HepG2 (cell line): ENCODE data around the gene TRAPPC3. TPM values are rescaled to one million over a fixed set of nuclear protein-coding genes. Genes with fewer than 3 reads are reported as not detected.

Source experiments
- ATAC-seq: fragments of 200-7000 bp; cut with Tn5 transposase; 3 replicates; pipeline ENCODE4 v1.9.1; 2020; ENCODE audit warnings: mild to moderate bottlenecking, moderate library complexity
- BruUV-seq: library from RNA; stranded (reverse); fragments of 400-500 nt; replicated peaks from 2 replicates; lab custom pipeline; 2021; lab: Mats Ljungman, UMichigan
- CTCF ChIA-PET: fragments of 300-600 bp; formaldehyde crosslinking; extraction: SDS; loops from one replicate; lab custom pipeline; 2021; ENCODE audit warnings: low total read pairs, inconsistent platforms, low intra/inter-chr PET ratio; lab: Yijun Ruan, JAX
- POLR2A ChIA-PET: fragments of 350-600 bp; sonication (Branson Sonifier 250); formaldehyde crosslinking; loops from one replicate; lab custom pipeline; 2020; ENCODE audit warnings: antibody characterized with exemption, inconsistent platforms; lab: Yijun Ruan, JAX
- DNase-seq: peaks from one replicate; pipeline ENCODE4 v3.0.0-alpha.2; 2015; ENCODE audit warnings: low spot score
- FAIRE-seq: peaks from 3 replicates; lab custom pipeline; 2011; peaks lifted over from hg19 to GRCh38; lab: Jason Lieb, UNC
- H2AFZ ChIP-seq: one replicate; pipeline ENCODE4 v1.6.1; 2011; ENCODE audit warnings: low read length, inconsistent platforms
- H3K27ac ChIP-seq: fragments of 300-600 bp; 3 replicates; pipeline ENCODE4 v1.8.0; 2011; ENCODE audit warnings: mixed run types, mild to moderate bottlenecking, mixed read lengths, low read length, inconsistent platforms; ENCODE audit not compliant: insufficient read depth; ENCODE audit errors: extremely low read length
- H3K27me3 ChIP-seq, 2 experiments: fragments of 200-600 bp in 1 of 2; 2 replicates in 1 of 2; 3 replicates in 1 of 2; pipeline versions ENCODE4 v1.6.0 to v1.8.0; 2011; ENCODE audit warnings: low read length in 2 of 2, mild to moderate bottlenecking in 2 of 2, moderate library complexity in 2 of 2, inconsistent platforms in 1 of 2; ENCODE audit not compliant: insufficient read depth in 2 of 2, control insufficient read depth in 1 of 2
- H3K36me3 ChIP-seq, 2 experiments: fragments of 200-600 bp in 1 of 2; replicated peaks in 1 of 2; 2 replicates in 1 of 2; 3 replicates in 1 of 2; pipeline versions ENCODE4 v1.5.1 to v1.8.0; 2011; ENCODE audit warnings: low read length in 2 of 2, inconsistent platforms in 1 of 2; ENCODE audit not compliant: insufficient read depth in 2 of 2, control insufficient read depth in 1 of 2
- H3K4me1 ChIP-seq: 2 replicates; pipeline ENCODE4 v1.5.1; 2012; ENCODE audit warnings: low read length, inconsistent platforms; ENCODE audit not compliant: insufficient read depth
- H3K4me2 ChIP-seq: 2 replicates; pipeline ENCODE4 v1.6.0; 2011; ENCODE audit warnings: low read depth, low read length, inconsistent platforms
- H3K4me3 ChIP-seq, 3 experiments: fragments of 200-600 bp in 1 of 3; sonication (generic), shearing (Covaris generic) in 1 of 3; replicated peaks in 1 of 3; 2 replicates each; pipeline ENCODE4 v1.5.1; 2011 to 2016; ENCODE audit warnings: low read length in 3 of 3, inconsistent platforms in 2 of 3, low read depth in 2 of 3, mild to moderate bottlenecking in 2 of 3, control low read depth in 1 of 3, mixed read lengths in 1 of 3; ENCODE audit not compliant: insufficient read depth in 1 of 3
- H3K79me2 ChIP-seq: one replicate; pipeline ENCODE4 v1.6.1; 2011; ENCODE audit warnings: low read length, inconsistent platforms; ENCODE audit not compliant: insufficient read depth
- H3K9ac ChIP-seq: 2 replicates; pipeline ENCODE4 v1.6.0; 2011; ENCODE audit warnings: mild to moderate bottlenecking, low read depth, low read length, inconsistent platforms; ENCODE audit not compliant: insufficient read depth
- H3K9me3 ChIP-seq: 2 replicates; pipeline ENCODE4 v1.5.1; 2012; ENCODE audit warnings: mild to moderate bottlenecking, low read length
- H4K20me1 ChIP-seq: 2 replicates; pipeline ENCODE4 v1.6.0; 2011; ENCODE audit warnings: inconsistent platforms, mild to moderate bottlenecking, low read length, moderate library complexity; ENCODE audit not compliant: insufficient read depth
- HNRNPLL ChIP-seq: fragments of 200-400 bp; formaldehyde crosslinking; IDR thresholded peaks from 2 replicates; pipeline ENCODE4 v1.6.1; 2017; ENCODE audit warnings: mild to moderate bottlenecking, low read depth, low read length; ENCODE audit not compliant: poor library complexity, severe bottlenecking
- PLSCR1 ChIP-seq: sonication (generic); formaldehyde crosslinking; IDR thresholded peaks from 2 replicates; pipeline ENCODE4 v1.5.0; 2020; ENCODE audit warnings: missing genetic modification reagents, mild to moderate bottlenecking, borderline replicate concordance
- RAD21 ChIP-seq: fragments of 450-650 bp; formaldehyde crosslinking; IDR thresholded peaks from 2 replicates; pipeline ENCODE4 v1.5.0; 2020; ENCODE audit warnings: mild to moderate bottlenecking
- THYN1 ChIP-seq: sonication (generic); formaldehyde crosslinking; IDR thresholded peaks from 2 replicates; pipeline ENCODE4 v1.8.1; 2023; ENCODE audit warnings: low read depth, mild to moderate bottlenecking, moderate library complexity, missing genetic modification reagents, borderline replicate concordance
- ZNF264 ChIP-seq: sonication (generic); formaldehyde crosslinking; IDR thresholded peaks from 2 replicates; pipeline ENCODE4 v1.4.0; 2020; ENCODE audit warnings: missing genetic modification reagents
- ZNF34 ChIP-seq: sonication (generic); formaldehyde crosslinking; IDR thresholded peaks from 2 replicates; pipeline ENCODE4 v1.4.0; 2020; ENCODE audit warnings: mild to moderate bottlenecking, missing genetic modification reagents, borderline replicate concordance
- WGBS: methylation state at CpG from one replicate; pipeline ENCODE4 v1.1.6; 2017; ENCODE audit warnings: low lambda C conversion rate; 5-methylcytosine and 5-hydroxymethylcytosine counted together
- in situ Hi-C: cut with HindIII; loops from 2 replicates; pipeline ENCODE4 v1.10.0; 2017; ENCODE audit warnings: low pct_unique_long_range_greater_than_20kb; ENCODE audit not compliant: extremely low pct_ligation_motif_present
- intact Hi-C: fragments of 100-400 bp; cut with micrococcal nuclease; formaldehyde crosslinking; loops from one replicate; pipeline ENCODE4 v1.10.0; 2022; ENCODE audit not compliant: unreplicated experiment
- polyA plus RNA-seq, 8 experiments: library from polyadenylated mRNA; depleted of rRNA in 3 of 8; stranded (reverse) in 7 of 8; unstranded in 1 of 8; fragments of >200 nt; fragmentation: Illumina TruSeq in 4 of 8; extraction: Trizol in 4 of 8; gene quantifications; 2 replicates each; pipeline versions ENCODE4 v1.2.1 to v1.2.3, GENCODE V29; 2011 to 2016; ENCODE audit warnings: low read depth in 4 of 8, missing spikeins in 1 of 8, mixed read lengths in 1 of 8; ENCODE audit not compliant: insufficient read depth in 1 of 8
- total RNA-seq, 5 experiments: library from RNA; depleted of rRNA; stranded (reverse); fragments of >200 nt; fragmentation: Illumina TruSeq; extraction: Trizol; gene quantifications; 2 replicates each; pipeline ENCODE4 v1.2.3, GENCODE V29; 2016; ENCODE audit warnings: low read depth in 1 of 5
- TF ChIP-seq, protein P1 (sequence below): sonication (generic); formaldehyde crosslinking; IDR thresholded peaks from 2 replicates; pipeline ENCODE4 v1.9.0; 2022; ENCODE audit warnings: missing genetic modification reagents, mild to moderate bottlenecking, borderline replicate concordance

The TRAPPC3 gene
- total and polyA plus RNA-seq, 2 of the 13 experiments (the other 11 are each of a cell fraction or from before 2014, with no cell fraction given): 53.7 to 62.4 TPM

GRCh38 chr1:36099681-36100341, 49.5 kb downstream of the TRAPPC3 start (continued):
- TF ChIP-seq, protein P1, sequence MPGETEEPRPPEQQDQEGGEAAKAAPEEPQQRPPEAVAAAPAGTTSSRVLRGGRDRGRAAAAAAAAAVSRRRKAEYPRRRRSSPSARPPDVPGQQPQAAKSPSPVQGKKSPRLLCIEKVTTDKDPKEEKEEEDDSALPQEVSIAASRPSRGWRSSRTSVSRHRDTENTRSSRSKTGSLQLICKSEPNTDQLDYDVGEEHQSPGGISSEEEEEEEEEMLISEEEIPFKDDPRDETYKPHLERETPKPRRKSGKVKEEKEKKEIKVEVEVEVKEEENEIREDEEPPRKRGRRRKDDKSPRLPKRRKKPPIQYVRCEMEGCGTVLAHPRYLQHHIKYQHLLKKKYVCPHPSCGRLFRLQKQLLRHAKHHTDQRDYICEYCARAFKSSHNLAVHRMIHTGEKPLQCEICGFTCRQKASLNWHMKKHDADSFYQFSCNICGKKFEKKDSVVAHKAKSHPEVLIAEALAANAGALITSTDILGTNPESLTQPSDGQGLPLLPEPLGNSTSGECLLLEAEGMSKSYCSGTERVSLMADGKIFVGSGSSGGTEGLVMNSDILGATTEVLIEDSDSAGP (CRISPR knock-in tag): peak; percentile 40; the same call in 1 of the 2 replicates
- TF ChIP-seq ZNF264 (no peak), PLSCR1 (no peak), THYN1 (no peak)

DNA sequence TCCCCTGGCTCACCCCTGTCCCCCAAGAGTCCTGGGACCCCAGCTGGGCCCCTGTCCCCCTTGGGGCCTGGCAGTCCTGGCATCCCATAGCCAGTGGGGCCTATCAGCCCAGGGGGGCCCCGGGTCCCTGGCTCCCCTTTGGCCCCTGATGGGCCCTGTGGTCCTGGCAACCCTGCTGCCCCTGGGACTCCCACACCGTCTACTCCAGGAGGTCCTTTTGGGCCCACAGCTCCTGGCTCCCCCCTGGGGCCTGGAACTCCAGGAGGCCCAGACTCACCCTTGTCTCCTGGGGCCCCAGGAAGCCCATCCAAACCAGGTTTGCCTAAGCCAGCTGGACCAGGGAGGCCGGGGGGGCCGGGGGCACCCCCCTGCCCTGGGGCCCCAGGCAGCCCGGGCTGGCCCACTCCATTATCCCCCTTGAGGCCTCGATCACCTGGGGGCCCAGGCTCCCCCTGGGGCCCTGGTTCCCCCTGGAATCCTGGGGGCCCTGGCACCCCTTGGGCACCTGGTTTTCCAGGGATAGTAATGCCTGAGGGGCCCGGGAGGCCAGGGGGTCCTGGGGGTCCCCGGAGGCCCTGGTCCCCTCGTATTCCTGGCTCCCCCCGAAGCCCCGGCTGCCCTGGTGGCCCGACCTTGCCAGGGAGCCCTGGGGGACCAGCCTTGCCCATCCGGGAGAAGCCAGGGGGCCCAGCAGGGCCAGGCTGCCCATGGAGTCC, 50.5 kb downstream of the TRAPPC3 start:
- no peaks in the 10 kb centered on the region for H3K27me3 ChIP-seq
- H4K20me1 ChIP-seq: no peaks in the 10 kb centered on the region
- H3K79me2 ChIP-seq: no peaks in the 10 kb centered on the region
- TF ChIP-seq ZNF34 (0 out of 2 replicates have a peak, but pooled peaks have one; percentile 1), HNRNPLL (peak; percentile 4), RAD21 (no peak)
- peak overlapping the region in 2 of 3 experiments; percentile 42 to 60; a peak in 3 of 6 replicates for H3K4me3 ChIP-seq
- H3K27ac ChIP-seq: no peak overlapping the region
- ChIA-PET CTCF (interaction anchor here (0.6 to 5.0 kb wide), 5 partner anchors 35 to 186 kb away, joined by 3 to 104 read pairs (median 3); no protein-coding TSS in a partner anchor), POLR2A (no interaction called here)
- no peaks in the 10 kb centered on the region for H3K9me3 ChIP-seq
- WGBS: 0% methylated on average over 1 of the region's 13 CpGs
- ATAC-seq: peak; percentile 3; the same call in 1 of the 3 replicates
- no TSS peak for BruUV-seq
- no peak for DNase-seq
- peaks cover 11 to 21% of the 10 kb centered on the region in 2 experiments for H3K36me3 ChIP-seq
- intact Hi-C loops: loop anchor here (1.0 to 5.0 kb wide), 2 partner anchors 35 to 188 kb away; no protein-coding TSS in a partner anchor
- peak overlapping the region; percentile 69 for H3K4me2 ChIP-seq
- in situ Hi-C loops: loop anchor here (5.0 kb wide), 1 partner anchor 33 kb away; no protein-coding TSS in a partner anchor
- H3K4me1 ChIP-seq: peaks cover 29% of the 10 kb centered on the region; the same call in 1 of the 2 replicates
- H3K9ac ChIP-seq: peak overlapping the region; percentile 63; the same call in 1 of the 2 replicates
- no peak overlapping the region for H2AFZ ChIP-seq
- FAIRE-seq: no peak
